ENCODE results near the gene JAG2.
"Not testable (repeated sequence)": the region's sequence is repeated elsewhere in the genome, so short reads cannot be mapped to it uniquely, and the experiment has no call there.

Gene JAG2

GRCh38 chr14:105137481-105138020, 31.0 kb downstream of the JAG2 start:
- no peak for DNase-seq

GRCh38 chr14:105136401-105137322, 31.9 kb downstream of the JAG2 start:
- DNase-seq = no peak

- no peak for DNase-seq
These were observed 32.7 kb downstream of the JAG2 start for GRCh38 chr14:105135700-105136395.

- DNase-seq = no peak
These were observed 35.5 kb downstream of the JAG2 start for GRCh38 chr14:105132921-105133654.

GRCh38 chr14:105131241-105131640, 37.3 kb downstream of the JAG2 start:
- DNase-seq = no peak

GRCh38 chr14:105128059-105128458, 40.5 kb downstream of the JAG2 start:
- DNase-seq = no peak

- no peak for DNase-seq
These were observed 41.6 kb downstream of the JAG2 start for GRCh38 chr14:105126981-105127329.

GRCh38 chr14:105126126-105126980, 42.2 kb downstream of the JAG2 start:
- DNase-seq = no peak

- DNase-seq = no peak
These were observed 43.8 kb downstream of the JAG2 start for GRCh38 chr14:105124823-105125222.

GRCh38 chr14:105123981-105124765, 44.4 kb downstream of the JAG2 start:
- DNase-seq = no peak

GRCh38 chr14:105123064-105123665, 45.4 kb downstream of the JAG2 start:
- no peak for DNase-seq

GRCh38 chr14:105120056-105120455, 48.5 kb downstream of the JAG2 start:
- no peak for DNase-seq

- no peak for DNase-seq
These were observed 49.1 kb downstream of the JAG2 start for GRCh38 chr14:105119408-105120025.

GRCh38 chr14:105118646-105119407, 49.7 kb downstream of the JAG2 start:
- DNase-seq = peak; percentile 36

- no peak for DNase-seq
These were observed 50.7 kb downstream of the JAG2 start for GRCh38 chr14:105117710-105118385.

GRCh38 chr14:105117257-105117646, 51.3 kb downstream of the JAG2 start:
- no peak for DNase-seq

- DNase-seq = no peak
These were observed 51.9 kb downstream of the JAG2 start for GRCh38 chr14:105116451-105117256.

GRCh38 chr14:105109243-105109642, 59.3 kb downstream of the JAG2 start:
- not testable (repeated sequence) for DNase-seq

Measured in eye (tissue), 1 donor.